Large intestine (tissue), 3 donors: Measurements from ENCODE around the gene GPR42. TPM values are rescaled to one million over a fixed set of nuclear protein-coding genes. Genes with fewer than 3 reads are reported as not detected.

Source experiments
- DNase-seq, 2 donors: peaks; one replicate each; pipeline versions ENCODE4 v3.0.0 to v3.0.0-alpha.2; 2013
- H3K27ac ChIP-seq: one replicate; pipeline ENCODE4 v1.5.1; 2013; ENCODE audit warnings: low read length
- H3K27me3 ChIP-seq: 2 replicates; pipeline ENCODE4 v1.6.1; 2013; ENCODE audit warnings: low read length; ENCODE audit not compliant: control insufficient read depth, insufficient read depth
- H3K36me3 ChIP-seq: 2 replicates; pipeline ENCODE4 v1.6.1; 2013; ENCODE audit warnings: low read length; ENCODE audit not compliant: control insufficient read depth, insufficient read depth
- H3K4me1 ChIP-seq: one replicate; pipeline ENCODE4 v1.6.1; 2013; ENCODE audit warnings: low read length; ENCODE audit not compliant: control insufficient read depth, insufficient read depth
- H3K4me3 ChIP-seq: one replicate; pipeline ENCODE4 v1.5.1; 2013; ENCODE audit warnings: low read length
- H3K9me3 ChIP-seq: one replicate; pipeline ENCODE4 v1.6.1; 2013; ENCODE audit warnings: mild to moderate bottlenecking, low read depth, low read length, moderate library complexity; ENCODE audit not compliant: control insufficient read depth
- WGBS: methylation state at CpG from one replicate; pipeline ENCODE4 v1.1.5; 2013; ENCODE audit warnings: low lambda C conversion rate; ENCODE audit not compliant: insufficient coverage; 5-methylcytosine and 5-hydroxymethylcytosine counted together
- polyA plus RNA-seq: library from polyadenylated mRNA; unstranded; fragments of 120-200 nt; gene quantifications from one replicate; pipeline ENCODE4 v1.2.1, GENCODE V29; 2013

The GPR42 gene
- polyA plus RNA-seq, 1 donor, result 0.22 TPM

DNA sequence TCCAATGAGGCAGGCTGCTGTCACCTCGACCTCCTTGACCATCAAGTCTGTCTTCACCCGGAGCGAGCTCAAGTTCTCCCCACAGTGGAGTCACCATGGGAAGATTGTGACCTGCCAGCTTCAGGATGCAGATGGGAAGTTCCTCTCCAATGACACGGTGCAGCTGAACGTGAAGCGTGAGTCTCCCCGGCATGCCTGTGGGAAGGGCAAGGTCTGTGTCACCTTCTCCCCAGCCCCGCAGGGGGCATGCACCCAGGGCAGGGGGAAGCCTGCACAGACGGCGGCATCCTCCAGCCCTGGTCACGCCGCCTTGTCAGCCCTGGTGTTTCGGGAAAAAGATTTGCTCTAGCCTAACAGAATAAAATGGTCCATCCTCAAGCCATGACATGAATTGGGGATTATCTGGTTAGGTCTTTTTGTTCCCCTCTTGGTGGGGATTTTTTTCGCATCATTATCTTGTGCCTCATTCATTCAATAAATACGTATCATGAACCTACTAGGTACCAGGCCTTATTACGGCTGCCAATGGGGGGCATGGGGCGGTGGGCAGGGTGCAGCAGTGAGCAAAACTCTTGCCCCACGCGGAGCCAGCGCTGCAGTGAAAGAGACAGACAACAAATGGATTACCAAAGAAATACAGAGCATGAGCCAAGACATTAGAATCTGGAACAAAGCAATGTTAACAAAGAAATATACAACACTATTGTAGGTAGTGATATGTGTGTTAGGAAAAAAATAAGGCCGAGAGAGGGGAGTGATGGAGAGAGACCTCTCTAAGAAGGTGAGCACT, 34.5 kb upstream of the GPR42 start:
- no peak for DNase-seq
- H3K27me3 ChIP-seq, result no peaks in the 10 kb centered on the region
- no peak overlapping the region for H3K27ac ChIP-seq
- H3K4me1 ChIP-seq, result no peaks in the 10 kb centered on the region
- no peaks in the 10 kb centered on the region for H3K9me3 ChIP-seq
- H3K4me3 ChIP-seq, result no peak overlapping the region
- no CpG with 5 or more reads among the region's 21 CpGs for WGBS
- H3K36me3 ChIP-seq, result no peaks in the 10 kb centered on the region

DNA sequence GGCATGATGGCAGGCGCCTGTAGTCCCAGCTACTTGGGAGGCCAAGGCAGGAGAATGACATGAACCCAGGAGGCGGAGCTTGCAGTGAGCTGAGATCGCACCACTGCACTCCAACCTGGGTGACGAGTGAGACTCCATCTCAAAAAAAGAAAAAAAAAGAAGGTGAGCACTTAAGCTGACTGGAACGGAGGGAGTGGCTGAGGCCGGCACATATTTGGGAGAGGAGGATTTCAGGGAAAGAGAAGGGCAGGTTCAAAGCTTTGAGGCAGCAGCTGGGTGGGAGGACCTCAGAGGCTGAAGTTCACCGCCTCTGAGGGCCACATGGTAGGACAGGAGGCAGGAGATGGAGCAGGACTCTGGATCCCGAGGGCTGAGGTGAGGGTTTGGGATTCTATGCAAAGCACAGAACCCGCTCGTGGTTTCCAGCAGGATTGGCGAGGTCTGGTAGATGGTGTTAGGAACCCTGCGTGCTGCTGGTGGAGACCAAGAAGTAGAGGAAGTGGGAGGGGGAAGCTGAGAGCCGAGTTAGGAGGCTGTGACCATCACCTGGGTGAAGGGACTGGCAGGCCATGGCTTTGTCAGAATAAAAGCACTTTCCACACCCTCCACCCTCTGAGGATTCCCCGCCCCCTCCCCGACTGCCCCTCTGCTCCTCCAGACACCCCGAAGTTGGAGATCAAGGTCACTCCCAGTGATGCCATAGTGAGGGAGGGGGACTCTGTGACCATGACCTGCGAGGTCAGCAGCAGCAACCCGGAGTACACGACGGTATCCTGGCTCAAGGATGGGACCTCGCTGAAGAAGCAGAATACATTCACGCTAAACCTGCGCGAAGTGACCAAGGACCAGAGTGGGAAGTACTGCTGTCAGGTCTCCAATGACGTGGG, 33.5 kb upstream of the GPR42 start:
- Histone ChIP-seq H3K36me3 (no peaks in the 10 kb centered on the region), H3K4me1 (no peaks in the 10 kb centered on the region), H3K4me3 (no peak overlapping the region), H3K9me3 (no peaks in the 10 kb centered on the region), H3K27me3 (no peaks in the 10 kb centered on the region), H3K27ac (no peak overlapping the region)
- no CpG with 5 or more reads among the region's 25 CpGs for WGBS
- no peak for DNase-seq

DNA sequence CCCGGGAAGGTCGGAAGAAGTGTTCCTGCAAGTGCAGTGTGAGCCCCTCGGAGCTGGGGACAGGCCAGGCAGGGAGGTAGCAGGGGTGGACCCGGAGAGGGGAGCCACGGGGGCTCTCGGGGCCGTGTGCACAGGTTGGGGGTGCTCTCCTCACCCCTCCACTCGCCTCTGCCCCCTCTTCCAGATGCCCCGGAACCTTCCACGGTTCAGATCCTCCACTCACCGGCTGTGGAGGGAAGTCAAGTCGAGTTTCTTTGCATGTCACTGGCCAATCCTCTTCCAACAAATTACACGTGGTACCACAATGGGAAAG, 32.9 kb upstream of the GPR42 start:
- no CpG with 5 or more reads among the region's 13 CpGs for WGBS
- no peak for DNase-seq
- Histone ChIP-seq H3K27me3 (no peaks in the 10 kb centered on the region), H3K9me3 (no peaks in the 10 kb centered on the region), H3K4me3 (no peak overlapping the region), H3K36me3 (no peaks in the 10 kb centered on the region), H3K27ac (no peak overlapping the region), H3K4me1 (no peaks in the 10 kb centered on the region)

DNA sequence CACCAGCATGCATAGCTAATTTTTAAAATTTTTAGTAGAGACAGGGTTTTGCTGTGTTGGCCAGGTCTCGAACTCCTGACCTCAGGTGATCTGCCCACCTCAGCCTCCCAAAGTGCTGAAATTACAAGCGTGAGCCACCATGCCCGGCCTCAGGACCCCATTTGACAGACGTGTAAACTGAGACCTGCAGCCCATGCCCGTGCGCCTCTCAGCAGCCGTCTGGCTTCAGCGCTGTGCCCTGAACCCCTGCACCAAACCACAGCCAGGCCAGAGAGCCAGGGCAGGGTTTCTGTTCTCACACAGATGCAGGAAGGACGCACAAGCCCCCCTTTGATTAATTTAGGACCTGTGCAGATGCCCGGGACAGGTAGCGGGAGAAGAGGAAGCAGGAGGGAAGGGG, 30.4 kb upstream of the GPR42 start:
- Histone ChIP-seq H3K27me3 (no peaks in the 10 kb centered on the region), H3K9me3 (no peaks in the 10 kb centered on the region), H3K27ac (no peak overlapping the region), H3K4me1 (no peaks in the 10 kb centered on the region), H3K4me3 (no peak overlapping the region), H3K36me3 (no peaks in the 10 kb centered on the region)
- DNase-seq, result no peak
- WGBS, result no CpG with 5 or more reads among the region's 11 CpGs

DNA sequence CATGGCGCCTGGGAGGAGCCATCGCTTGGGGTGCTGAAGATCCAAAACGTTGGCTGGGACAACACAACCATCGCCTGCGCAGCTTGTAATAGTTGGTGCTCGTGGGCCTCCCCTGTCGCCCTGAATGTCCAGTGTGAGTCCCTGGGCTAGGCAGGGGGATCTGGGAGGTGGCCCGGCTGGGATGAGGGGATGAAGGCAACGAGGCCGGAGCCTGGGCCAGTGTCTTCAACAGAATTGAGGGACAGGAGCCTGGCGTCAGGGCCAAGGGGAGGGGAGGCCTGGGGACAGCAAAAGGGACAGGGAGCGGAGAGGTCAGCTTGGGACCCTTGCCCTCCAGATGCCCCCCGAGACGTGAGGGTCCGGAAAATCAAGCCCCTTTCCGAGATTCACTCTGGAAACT, 29.9 kb upstream of the GPR42 start:
- H3K4me3 ChIP-seq, result no peak overlapping the region
- no CpG with 5 or more reads among the region's 16 CpGs for WGBS
- no peak overlapping the region for H3K27ac ChIP-seq
- no peak for DNase-seq
- no peaks in the 10 kb centered on the region for H3K36me3 ChIP-seq
- H3K27me3 ChIP-seq, result no peaks in the 10 kb centered on the region
- H3K4me1 ChIP-seq, result no peaks in the 10 kb centered on the region
- no peaks in the 10 kb centered on the region for H3K9me3 ChIP-seq

DNA sequence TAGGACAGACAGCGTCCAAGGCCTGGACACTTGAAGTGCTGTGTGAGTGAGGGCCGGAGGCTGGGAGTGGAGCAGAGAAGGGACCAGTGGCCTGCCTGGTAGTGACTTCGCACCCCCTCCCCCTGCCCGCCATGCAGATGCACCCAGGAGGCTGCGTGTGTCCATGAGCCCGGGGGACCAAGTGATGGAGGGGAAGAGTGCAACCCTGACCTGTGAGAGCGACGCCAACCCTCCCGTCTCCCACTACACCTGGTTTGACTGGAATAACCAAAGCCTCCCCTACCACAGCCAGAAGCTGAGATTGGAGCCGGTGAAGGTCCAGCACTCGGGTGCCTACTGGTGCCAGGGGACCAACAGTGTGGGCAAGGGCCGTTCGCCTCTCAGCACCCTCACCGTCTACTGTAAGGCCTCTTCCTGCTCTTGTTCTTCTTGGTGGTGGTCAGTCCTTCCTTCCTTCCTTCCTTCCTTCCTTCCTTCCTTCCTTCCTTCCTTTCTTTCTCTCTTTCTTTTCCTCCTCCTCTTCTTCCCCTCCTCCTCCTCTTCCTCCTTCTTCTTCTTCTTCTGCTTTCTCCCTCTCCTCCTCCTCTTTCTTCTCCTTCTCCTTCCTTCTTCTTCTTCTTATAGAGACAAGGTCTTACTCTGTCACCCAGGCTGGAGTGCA, 29.2 kb upstream of the GPR42 start:
- Histone ChIP-seq H3K4me3 (no peak overlapping the region), H3K9me3 (no peaks in the 10 kb centered on the region), H3K27ac (no peak overlapping the region), H3K4me1 (no peaks in the 10 kb centered on the region), H3K36me3 (no peaks in the 10 kb centered on the region), H3K27me3 (no peaks in the 10 kb centered on the region)
- WGBS, result 100% methylated on average over 1 of the region's 14 CpGs
- DNase-seq, result no peak

DNA sequence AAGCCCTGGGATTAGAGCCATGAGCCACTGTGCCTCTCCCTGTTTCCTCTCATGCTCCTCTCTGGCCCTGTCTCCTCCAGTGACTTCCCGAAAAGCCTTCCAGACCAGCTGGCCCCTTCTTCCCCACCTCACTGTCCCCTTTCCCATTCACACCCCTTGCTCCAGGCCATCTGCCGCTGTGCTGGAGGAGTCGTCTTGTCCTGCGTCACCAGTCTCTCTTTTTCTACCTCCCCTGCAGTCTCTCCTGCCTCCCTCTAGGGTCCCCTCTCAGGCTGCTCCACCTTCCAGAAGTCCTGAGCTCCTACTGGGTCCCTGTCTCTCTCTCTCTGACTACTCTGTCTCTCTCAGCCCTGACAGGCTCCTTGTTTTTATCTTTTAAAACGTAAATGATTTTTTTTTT, 28.4 kb upstream of the GPR42 start:
- Histone ChIP-seq H3K27ac (no peak overlapping the region), H3K9me3 (no peaks in the 10 kb centered on the region), H3K4me1 (no peaks in the 10 kb centered on the region), H3K4me3 (no peak overlapping the region), H3K27me3 (no peaks in the 10 kb centered on the region), H3K36me3 (no peaks in the 10 kb centered on the region)
- WGBS, result 42% methylated on average over 3 of the region's 5 CpGs
- DNase-seq, result no peak

DNA sequence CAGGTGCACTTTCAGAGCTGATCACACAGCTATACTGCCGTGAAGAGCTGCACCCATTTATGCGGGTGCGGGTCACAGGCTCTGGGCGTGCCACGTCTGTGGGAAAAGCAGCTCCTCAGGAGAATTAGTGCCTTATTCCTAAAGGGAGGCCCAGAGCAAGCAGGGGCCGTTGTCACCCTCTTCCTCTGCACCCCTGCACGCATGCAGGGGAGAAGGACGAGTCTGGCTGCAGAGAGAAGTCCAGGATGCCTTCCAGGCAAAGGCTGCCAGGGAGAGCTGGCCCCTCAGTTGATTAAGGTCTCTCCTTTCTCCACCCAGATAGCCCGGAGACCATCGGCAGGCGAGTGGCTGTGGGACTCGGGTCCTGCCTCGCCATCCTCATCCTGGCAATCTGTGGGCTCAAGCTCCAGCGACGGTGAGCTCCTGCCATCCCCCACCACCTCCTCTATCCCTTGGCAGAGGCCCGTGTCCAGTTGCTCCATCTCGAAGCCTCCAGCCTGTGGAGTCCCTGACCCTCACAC, 26.3 kb upstream of the GPR42 start:
- Histone ChIP-seq H3K36me3 (no peaks in the 10 kb centered on the region), H3K27me3 (no peaks in the 10 kb centered on the region), H3K4me3 (no peak overlapping the region), H3K9me3 (no peaks in the 10 kb centered on the region), H3K27ac (no peak overlapping the region), H3K4me1 (no peaks in the 10 kb centered on the region)
- no peak for DNase-seq
- no CpG with 5 or more reads among the region's 17 CpGs for WGBS

DNA sequence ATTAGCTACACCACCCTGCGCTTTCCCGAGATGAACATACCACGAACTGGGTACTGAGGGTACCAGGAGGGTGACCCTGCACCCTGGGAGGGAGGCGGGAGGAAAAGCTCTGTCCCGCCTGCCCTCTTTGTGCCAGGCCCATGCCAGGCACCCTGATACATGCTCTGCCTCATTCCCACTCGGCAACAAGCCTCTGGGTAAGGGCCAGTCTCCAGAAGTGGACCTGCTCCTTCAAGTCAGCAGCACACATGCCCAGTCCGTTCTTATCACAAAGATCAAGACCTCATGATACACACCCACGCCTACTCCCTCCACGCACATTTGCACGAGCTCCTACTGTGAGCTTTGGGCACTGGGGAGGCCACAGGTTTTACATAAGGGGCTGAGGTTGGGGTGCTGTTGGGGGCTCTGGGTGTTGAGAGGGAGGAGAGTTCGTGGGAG, 25.2 kb upstream of the GPR42 start:
- Histone ChIP-seq H3K36me3 (no peaks in the 10 kb centered on the region), H3K4me3 (no peak overlapping the region), H3K4me1 (no peaks in the 10 kb centered on the region), H3K27ac (no peak overlapping the region), H3K27me3 (no peaks in the 10 kb centered on the region), H3K9me3 (no peaks in the 10 kb centered on the region)
- WGBS, result no CpG with 5 or more reads among the region's 11 CpGs
- no peak for DNase-seq
